Naive B cell (primary cell): ENCODE data around the gene KLC4. TPM values are rescaled to one million over a fixed set of nuclear protein-coding genes. Genes with fewer than 3 reads are reported as not detected.
"Not testable (repeated sequence)": the region's sequence is repeated elsewhere in the genome, so short reads cannot be mapped to it uniquely, and the experiment has no call there.

Source experiments
- ATAC-seq, 2 donors: fragments of 150-1000 bp; cut with Tn5 transposase; 2 replicates each; pipeline ENCODE4 v1.10.0; 2021; ENCODE audit warnings: low read depth in 2 of 2, mild to moderate bottlenecking in 2 of 2, moderate library complexity in 2 of 2
- DNase-seq: peaks from one replicate; pipeline ENCODE4 v3.0.0; 2022
- H3K27ac Mint-ChIP-seq, 6 donors: one replicate each; pipeline ENCODE4 v1.8.0; 2020 to 2022; ENCODE audit warnings: mild to moderate bottlenecking in 6 of 6, mixed read lengths in 6 of 6, moderate library complexity in 5 of 6, inconsistent platforms in 2 of 6
- H3K27me3 Mint-ChIP-seq, 3 donors: one replicate each; pipeline ENCODE4 v1.8.0; 2021 to 2022; ENCODE audit warnings: mixed read lengths in 3 of 3, mild to moderate bottlenecking in 1 of 3
- H3K36me3 Mint-ChIP-seq, 2 donors: one replicate each; pipeline ENCODE4 v1.8.0; 2020 to 2022; ENCODE audit warnings: mixed read lengths in 2 of 2, inconsistent platforms in 1 of 2, mild to moderate bottlenecking in 1 of 2
- H3K4me1 Mint-ChIP-seq, 3 donors: one replicate each; pipeline ENCODE4 v1.8.0; 2020 to 2022; ENCODE audit warnings: mixed read lengths in 3 of 3, inconsistent platforms in 1 of 3, mild to moderate bottlenecking in 1 of 3, moderate library complexity in 1 of 3
- H3K4me3 Mint-ChIP-seq, 8 donors: one replicate each; pipeline ENCODE4 v1.8.0; 2020 to 2022; ENCODE audit warnings: mild to moderate bottlenecking in 8 of 8, mixed read lengths in 8 of 8, moderate library complexity in 8 of 8, inconsistent platforms in 2 of 8
- H3K9me3 Mint-ChIP-seq, 7 donors: one replicate each; pipeline ENCODE4 v1.8.0; 2020 to 2022; ENCODE audit warnings: mixed read lengths in 7 of 7, mild to moderate bottlenecking in 5 of 7, inconsistent platforms in 2 of 7, moderate library complexity in 1 of 7
- polyA plus RNA-seq, 6 donors: library from polyadenylated mRNA; unstranded; fragments of 300-500 nt; fragmentation: Illumina TruSeq; gene quantifications; one replicate each; pipeline ENCODE4 v1.2.3, GENCODE V29; 2021; ENCODE audit warnings: low read depth in 6 of 6

The KLC4 gene
- polyA plus RNA-seq, 6 donors from 2014 or later: 1.3 to 11.2 (median 10.5) TPM

GRCh38 chr6:43041475-43041874 lies 18.0 kb upstream of the KLC4 start:
- not testable (repeated sequence) for H3K4me1 Mint-ChIP-seq, DNase-seq, H3K9me3 Mint-ChIP-seq, H3K4me3 Mint-ChIP-seq, H3K27ac Mint-ChIP-seq, H3K27me3 Mint-ChIP-seq, ATAC-seq
- peaks cover 5 to 30% of the 10 kb centered on the region in 2 donors for H3K36me3 Mint-ChIP-seq

- Mint-ChIP-seq H3K4me1 (peaks cover 0 to 4% (median 3%) of the 10 kb centered on the region in 3 donors), H3K27ac (no peak overlapping the region), H3K9me3 (no peaks in the 10 kb centered on the region), H3K4me3 (peak overlapping the region in 1 of 8 donors; percentile 22), H3K27me3 (no peaks in the 10 kb centered on the region), H3K36me3 (peaks cover 5 to 23% of the 10 kb centered on the region in 2 donors)
- ATAC-seq (no peak), DNase-seq (no peak)
These were observed 16.1 kb upstream of the KLC4 start for GRCh38 chr6:43043310-43043709.

GRCh38 chr6:43045371-43045930 lies 14.0 kb upstream of the KLC4 start:
- Mint-ChIP-seq H3K27me3 (no peaks in the 10 kb centered on the region), H3K9me3 (no peaks in the 10 kb centered on the region), H3K36me3 (peaks cover 5 to 17% of the 10 kb centered on the region in 2 donors), H3K27ac (peak overlapping the region in 2 of 6 donors; percentile 26 to 39), H3K4me1 (peaks cover 2 to 7% (median 3%) of the 10 kb centered on the region in 3 donors), H3K4me3 (no peak overlapping the region)
- DNase-seq (no peak), ATAC-seq (no peak)

- Mint-ChIP-seq H3K36me3 (peaks cover 0 to 11% of the 10 kb centered on the region in 2 donors), H3K4me1 (peaks cover 14 to 21% (median 15%) of the 10 kb centered on the region in 3 donors), H3K9me3 (no peaks in the 10 kb centered on the region), H3K27ac (no peak overlapping the region), H3K27me3 (no peaks in the 10 kb centered on the region), H3K4me3 (no peak overlapping the region)
- ATAC-seq: no peak
- DNase-seq: no peak
These were observed 11.4 kb upstream of the KLC4 start for GRCh38 chr6:43047998-43048397.

DNA sequence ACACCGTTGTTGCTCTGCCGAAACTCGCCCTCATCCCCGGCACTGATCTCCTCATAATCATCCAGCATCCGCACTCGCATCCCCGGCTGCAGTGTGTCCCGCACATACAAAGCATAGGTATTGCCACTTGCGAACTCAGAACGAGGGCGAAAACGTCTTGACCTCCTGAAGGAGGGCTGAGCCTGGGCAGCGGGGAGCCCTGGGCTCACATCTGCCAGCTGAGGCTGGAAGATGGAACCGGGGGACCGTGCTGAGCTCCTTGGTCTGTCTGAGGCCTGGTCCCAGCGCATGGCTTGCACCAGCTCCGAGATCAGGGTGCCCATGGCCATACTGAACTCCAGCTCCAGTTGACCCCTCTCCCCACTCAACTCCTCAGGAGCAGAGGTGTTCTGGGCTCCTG lies 8.4 kb upstream of the KLC4 start:
- Mint-ChIP-seq H3K36me3 (peaks cover 0 to 7% of the 10 kb centered on the region in 2 donors), H3K27ac (no peak overlapping the region)
- no peak for ATAC-seq

DNA sequence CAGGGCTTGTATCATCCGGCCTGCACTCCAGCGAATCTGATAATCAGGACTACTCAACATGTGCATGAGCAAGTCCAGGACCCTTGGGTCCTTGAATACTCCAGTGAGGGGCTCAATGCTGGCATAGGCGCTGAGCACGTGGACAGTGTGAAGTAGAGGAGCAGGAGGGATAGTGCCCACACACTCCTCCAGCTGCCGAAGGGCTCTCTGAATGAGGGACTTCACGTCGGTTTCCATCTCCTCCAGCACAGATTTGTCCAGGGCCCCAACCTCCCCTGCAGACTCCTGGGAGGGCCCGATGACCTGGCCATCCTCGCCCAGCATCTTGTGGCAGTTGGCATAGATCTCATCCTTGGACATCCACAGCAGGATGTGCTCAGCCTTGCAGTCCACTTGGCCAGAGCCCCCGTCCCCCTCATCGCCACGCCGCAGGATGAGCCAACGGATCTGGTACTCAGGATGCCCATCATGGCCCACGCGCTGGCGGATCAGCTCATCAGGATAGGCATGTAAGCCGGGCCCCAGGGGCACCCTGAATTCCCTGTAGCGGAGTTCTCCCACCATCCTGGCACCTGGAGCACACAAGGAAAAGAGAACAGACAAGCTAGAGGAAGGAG lies 7.1 kb upstream of the KLC4 start:
- peak overlapping the region; percentile 55 to 98 (median 91) for H3K27ac Mint-ChIP-seq
- peak overlapping the region; percentile 51 to 95 (median 94) for H3K4me3 Mint-ChIP-seq
- ATAC-seq (no peak), DNase-seq (no peak)
- no peaks in the 10 kb centered on the region for H3K9me3 Mint-ChIP-seq
- H3K4me1 Mint-ChIP-seq: peaks cover 16 to 42% (median 36%) of the 10 kb centered on the region in 3 donors
- H3K36me3 Mint-ChIP-seq: peaks cover 0 to 5% of the 10 kb centered on the region in 2 donors
- no peaks in the 10 kb centered on the region for H3K27me3 Mint-ChIP-seq

More for the DNA sequence above, 8.4 kb upstream of the KLC4 start:
- peak overlapping the region in 1 of 8 donors; percentile 52 for H3K4me3 Mint-ChIP-seq
- H3K27me3 Mint-ChIP-seq: no peaks in the 10 kb centered on the region
- peaks cover 16 to 38% (median 34%) of the 10 kb centered on the region in 3 donors for H3K4me1 Mint-ChIP-seq
- no peaks in the 10 kb centered on the region for H3K9me3 Mint-ChIP-seq
- DNase-seq: no peak

DNA sequence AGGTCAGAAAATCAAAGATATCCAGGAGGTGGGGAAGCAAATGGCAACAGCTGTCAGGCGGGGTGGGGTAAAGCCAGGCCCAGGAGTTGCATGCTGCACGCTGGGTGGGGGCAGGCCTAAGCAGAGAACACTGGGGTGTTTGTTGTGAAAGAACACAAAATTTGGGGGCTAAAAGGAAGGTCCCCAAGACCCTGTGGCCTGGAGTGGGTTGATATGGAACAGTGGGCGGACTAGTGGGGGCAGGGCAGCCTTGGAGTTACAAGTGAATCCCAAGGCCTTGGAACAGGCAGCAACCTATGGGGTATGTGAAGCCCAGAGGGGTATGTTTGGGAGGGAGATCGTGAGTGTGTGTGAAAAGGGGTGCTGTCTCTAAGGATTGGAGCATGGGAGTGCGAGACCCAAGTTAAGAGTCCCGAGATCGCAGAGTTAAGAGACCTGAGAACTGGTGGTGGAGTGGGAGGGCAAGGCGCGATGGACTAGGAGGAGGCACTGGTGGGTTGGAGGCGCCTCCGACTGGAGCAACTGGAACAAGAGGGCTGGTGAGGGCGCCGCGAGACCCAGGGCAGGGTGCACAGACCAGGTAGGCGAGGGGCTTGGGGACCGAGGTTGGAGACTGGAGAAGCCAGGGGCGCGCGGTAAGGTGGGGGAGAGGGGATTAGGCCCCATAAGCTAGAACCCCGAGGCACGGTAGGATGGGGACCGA lies 6.4 kb upstream of the KLC4 start:
- DNase-seq: no peak
- no peaks in the 10 kb centered on the region for H3K9me3 Mint-ChIP-seq
- H3K36me3 Mint-ChIP-seq: peaks cover 0 to 5% of the 10 kb centered on the region in 2 donors
- peak; percentile 13 to 17 for ATAC-seq
- H3K4me1 Mint-ChIP-seq: peaks cover 16 to 48% (median 38%) of the 10 kb centered on the region in 3 donors
- H3K4me3 Mint-ChIP-seq: peak overlapping the region; percentile 91 to 98 (median 94)
- H3K27me3 Mint-ChIP-seq: no peaks in the 10 kb centered on the region
- H3K27ac Mint-ChIP-seq: peak overlapping the region; percentile 87 to 98 (median 95)

DNA sequence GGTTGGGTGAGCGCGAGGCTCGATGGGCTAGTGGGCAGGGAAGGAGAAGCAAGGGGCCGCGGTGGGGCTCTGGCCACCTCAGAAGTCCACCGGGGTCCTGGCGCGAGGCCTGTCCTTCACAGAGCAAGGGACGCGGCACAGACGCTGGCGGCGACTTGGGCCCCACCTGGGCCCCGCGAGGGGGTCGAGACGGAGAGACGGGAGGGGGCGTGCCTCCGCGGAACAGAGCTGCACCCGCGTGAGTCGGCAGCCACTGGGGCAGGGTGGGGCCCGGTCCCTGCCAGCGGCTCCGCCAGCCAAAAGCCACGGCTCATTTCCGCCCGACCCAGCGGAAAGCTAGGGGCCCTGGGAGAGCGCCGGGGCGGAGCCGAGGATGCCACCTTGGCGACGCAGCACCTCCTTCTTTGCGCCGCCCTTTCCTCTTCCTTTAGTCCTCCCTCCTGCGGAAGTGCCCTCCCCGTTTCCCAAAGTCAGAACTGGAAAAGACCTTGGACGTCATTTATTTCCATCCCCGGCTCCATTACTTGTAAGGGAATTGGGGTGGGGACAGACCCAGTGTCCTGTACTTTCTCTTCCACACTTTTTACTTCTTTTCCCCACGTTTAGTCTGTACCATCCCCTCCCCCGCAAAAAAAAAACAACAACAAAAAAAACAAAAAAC lies 5.8 kb upstream of the KLC4 start, which contains the start of gene CUL7:
Gene CUL7, minus strand, starts transcription at position 307 of the 661 bp plus-strand sequence. CDS start 1,063 bp downstream, outside the sequence.
- Mint-ChIP-seq H3K27me3 (no peaks in the 10 kb centered on the region), H3K36me3 (peaks cover 0 to 5% of the 10 kb centered on the region in 2 donors), H3K9me3 (no peaks in the 10 kb centered on the region), H3K4me3 (peak within 1 kb of the TSS; percentile 91 to 98 (median 94)), H3K4me1 (peaks cover 20 to 55% (median 45%) of the 10 kb centered on the region in 3 donors), H3K27ac (peak within 1 kb of the TSS; percentile 87 to 98 (median 96))
- peak; percentile 98 for ATAC-seq
- peak; percentile 77 for DNase-seq

GRCh38 chr6:43054206-43054943 lies 5.1 kb upstream of the KLC4 start:
- H3K4me1 Mint-ChIP-seq: peaks cover 22 to 62% (median 48%) of the 10 kb centered on the region in 3 donors
- H3K27ac Mint-ChIP-seq: peak overlapping the region; percentile 87 to 98 (median 96)
- no peaks in the 10 kb centered on the region for H3K27me3 Mint-ChIP-seq
- no peaks in the 10 kb centered on the region for H3K9me3 Mint-ChIP-seq
- ATAC-seq: no peak
- H3K36me3 Mint-ChIP-seq: peaks cover 0 to 5% of the 10 kb centered on the region in 2 donors
- DNase-seq: no peak
- H3K4me3 Mint-ChIP-seq: peak overlapping the region; percentile 91 to 98 (median 94)

- Mint-ChIP-seq H3K36me3 (peaks cover 0 to 5% of the 10 kb centered on the region in 2 donors), H3K27me3 (no peaks in the 10 kb centered on the region), H3K4me1 (peaks cover 30 to 73% (median 57%) of the 10 kb centered on the region in 3 donors), H3K9me3 (no peaks in the 10 kb centered on the region), H3K27ac (peak overlapping the region in 2 of 6 donors; percentile 29 to 87), H3K4me3 (peak overlapping the region in 6 of 8 donors; percentile 18 to 91 (median 64))
- ATAC-seq: no peak
- no peak for DNase-seq
These were observed 3.5 kb upstream of the KLC4 start for GRCh38 chr6:43055966-43056365.

GRCh38 chr6:43058531-43058930 lies 900 bp upstream of the KLC4 start:
- no peak for DNase-seq
- peaks cover 0 to 20% of the 10 kb centered on the region in 2 donors for H3K36me3 Mint-ChIP-seq
- H3K27ac Mint-ChIP-seq: peak overlapping the region in 5 of 6 donors; percentile 67 to 100 (median 98)
- no peak for ATAC-seq
- no peaks in the 10 kb centered on the region for H3K27me3 Mint-ChIP-seq
- no peaks in the 10 kb centered on the region for H3K9me3 Mint-ChIP-seq
- H3K4me1 Mint-ChIP-seq: peaks cover 27 to 60% (median 52%) of the 10 kb centered on the region in 3 donors
- peak overlapping the region; percentile 89 to 99 (median 98) for H3K4me3 Mint-ChIP-seq

- no peak for ATAC-seq
- Mint-ChIP-seq H3K27ac (peak overlapping the region; percentile 98 to 100 (median 98)), H3K36me3 (peaks cover 4 to 32% of the 10 kb centered on the region in 2 donors), H3K27me3 (no peaks in the 10 kb centered on the region), H3K4me1 (peaks cover 33 to 49% (median 43%) of the 10 kb centered on the region in 3 donors), H3K9me3 (no peaks in the 10 kb centered on the region), H3K4me3 (peak overlapping the region; percentile 89 to 99 (median 98))
- DNase-seq: no peak
These were observed 763 bp downstream of the KLC4 start for GRCh38 chr6:43060034-43060754.
